ENCODE measurements around the gene RNF151. TPM values are rescaled to one million over a fixed set of nuclear protein-coding genes. Genes with fewer than 3 reads are reported as not detected.

The RNF151 gene
- total and polyA plus RNA-seq, 2 of the 13 experiments (the other 11 are each of a cell fraction or from before 2014, with no cell fraction given), result not detected

- peak; percentile 45; the same call in 1 of the 2 replicates for TF ChIP-seq FOXA1 (IDR thresholded peaks at IDR 0.05)
- peak; percentile 94 for TF ChIP-seq FOXA1 (CRISPR knock-in tag; IDR thresholded peaks at IDR 0.05)
- TF ChIP-seq GLI4 (CRISPR knock-in tag; IDR thresholded peaks at IDR 0.05; ENCODE audit: borderline replicate concordance), result no peak
- TF ChIP-seq ZNF251 (CRISPR knock-in tag; IDR thresholded peaks at IDR 0.05), result no peak
- no peak for TF ChIP-seq ATF7 (IDR thresholded peaks at IDR 0.05)
- no peak for TF ChIP-seq ATF7 (CRISPR knock-in tag; IDR thresholded peaks at IDR 0.05)
- TF ChIP-seq TGIF2 (CRISPR knock-in tag; IDR thresholded peaks at IDR 0.05), result peak; percentile 41; the same call in 1 of the 2 replicates
- no peak for TF ChIP-seq ZBTB46 (CRISPR knock-in tag; IDR thresholded peaks at IDR 0.05; ENCODE audit: borderline replicate concordance)
- TF ChIP-seq DR1 (CRISPR knock-in tag; IDR thresholded peaks at IDR 0.05), result no peak
- no peak for TF ChIP-seq NFKB2 (CRISPR knock-in tag; IDR thresholded peaks at IDR 0.05; ENCODE audit: borderline replicate concordance)
- TF ChIP-seq POGK (CRISPR knock-in tag; conservative IDR thresholded peaks at IDR 0.05), result 0 out of 2 replicates have a peak, but pooled peaks have one; percentile 32
- peak; percentile 87 for TF ChIP-seq FOXA3 (CRISPR knock-in tag; IDR thresholded peaks at IDR 0.05)
- no peak for TF ChIP-seq NKX3-1 (CRISPR knock-in tag; IDR thresholded peaks at IDR 0.05)
- TF ChIP-seq ZNF382 (CRISPR knock-in tag; IDR thresholded peaks at IDR 0.05; ENCODE audit: borderline replicate concordance), result no peak
- TF ChIP-seq NFKBIZ (CRISPR knock-in tag; IDR thresholded peaks at IDR 0.05), result no peak
- TF ChIP-seq MTF2 (CRISPR knock-in tag; IDR thresholded peaks at IDR 0.05; ENCODE audit: borderline replicate concordance), result no peak
- no peak for TF ChIP-seq ZNF672 (CRISPR knock-in tag; IDR thresholded peaks at IDR 0.05)
- 0 out of 4 replicates have a peak, but pooled peaks of 1 of the 2 experiments have one; percentile 29 for TF ChIP-seq POLR2A (IDR thresholded peaks at IDR 0.05; ENCODE audit: insufficient read depth in 1 of 2, low read depth in 2 of 2, low read length in 2 of 2)
- peak; percentile 61 for TF ChIP-seq PBX2 (CRISPR knock-in tag; IDR thresholded peaks at IDR 0.05)
- TF ChIP-seq GATAD2A (CRISPR knock-in tag; IDR thresholded peaks at IDR 0.05), result peak; percentile 60
- TF ChIP-seq HIVEP1 (CRISPR knock-in tag; IDR thresholded peaks at IDR 0.05), result no peak
- no peak for TF ChIP-seq ZNF326 (CRISPR knock-in tag; IDR thresholded peaks at IDR 0.05; ENCODE audit: borderline replicate concordance)
- TF ChIP-seq TCF12 (IDR thresholded peaks at IDR 0.05), result no peak
- no peak for TF ChIP-seq TCF12 (CRISPR knock-in tag; IDR thresholded peaks at IDR 0.05)
- no peak for TF ChIP-seq ZNF260 (CRISPR knock-in tag; IDR thresholded peaks at IDR 0.05; ENCODE audit: borderline replicate concordance, low read depth)
- TF ChIP-seq ATF5 (CRISPR knock-in tag; IDR thresholded peaks at IDR 0.05; ENCODE audit: low read depth), result no peak
- TF ChIP-seq ARID3A (IDR thresholded peaks at IDR 0.05; ENCODE audit: low read depth, low read length), result peak; percentile 56; the same call in 1 of the 2 replicates
- TF ChIP-seq MEF2D (CRISPR knock-in tag; IDR thresholded peaks at IDR 0.05), result no peak
Observed at GRCh38 chr16:1993731-1994131, 27.1 kb downstream of the RNF151 start (continued).

Measured in HepG2 (cell line).